ENCODE measurements around the gene MYH9.

DNA sequence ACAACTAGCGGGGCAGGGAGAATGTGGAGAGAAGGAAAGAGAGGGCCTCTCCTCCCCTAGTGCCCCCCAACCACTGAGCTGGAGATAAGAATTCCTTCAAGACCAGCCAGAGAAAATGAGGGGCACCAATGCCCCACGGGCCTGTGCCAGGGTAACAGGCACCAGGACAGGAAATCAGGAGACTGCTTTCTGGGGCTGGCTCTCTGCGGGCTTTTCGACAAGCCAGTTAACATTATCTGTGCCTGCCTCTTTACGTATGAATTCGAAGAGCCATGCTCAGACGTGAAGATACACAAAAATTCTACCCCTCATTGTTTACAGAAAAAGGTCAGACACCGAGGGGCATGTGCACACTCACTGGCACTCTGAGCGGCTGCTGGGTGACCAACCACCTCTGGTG lies 52.1 kb downstream of the MYH9 start:
- no peak for TF ChIP-seq CTCF (IDR thresholded peaks at IDR 0.05)
- no peak for TF ChIP-seq POLR2AphosphoS5 (IDR thresholded peaks at IDR 0.05)
- no peak for TF ChIP-seq POLR2A (IDR thresholded peaks at IDR 0.05)
